Natural killer cell (primary cell): ENCODE data around the gene TBXA2R. TPM values are rescaled to one million over a fixed set of nuclear protein-coding genes. Genes with fewer than 3 reads are reported as not detected.

Experiments used
- ATAC-seq, 3 donors: fragments of 150-1000 bp in 2 of 3; fragments of 200-7000 bp in 1 of 3; cut with Tn5 transposase; 1 replicate in 1 of 3; 2 replicates in 2 of 3; pipeline ENCODE4 v1.10.0; 2021; ENCODE audit warnings: mild to moderate bottlenecking in 2 of 3, moderate library complexity in 2 of 3
- DNase-seq, 2 donors: peaks; one replicate each; pipeline versions ENCODE4 v3.0.0 to v3.0.0-alpha.2; 2013 to 2021; ENCODE audit warnings: mixed read lengths in 1 of 2
- H3K27ac ChIP-seq: one replicate; pipeline ENCODE4 v1.5.1; 2013; ENCODE audit warnings: mild to moderate bottlenecking, low read length
- H3K27me3 ChIP-seq: one replicate; pipeline ENCODE4 v1.6.1; 2013; ENCODE audit warnings: low read length; ENCODE audit not compliant: control insufficient read depth, insufficient read depth
- H3K36me3 ChIP-seq: one replicate; pipeline ENCODE4 v1.6.1; 2013; ENCODE audit warnings: low read length; ENCODE audit not compliant: control insufficient read depth, insufficient read depth
- H3K4me1 ChIP-seq: one replicate; pipeline ENCODE4 v1.6.1; 2013; ENCODE audit warnings: low read length; ENCODE audit not compliant: control insufficient read depth, insufficient read depth
- H3K4me3 ChIP-seq: one replicate; pipeline ENCODE4 v1.5.1; 2013; ENCODE audit warnings: low read length
- H3K9me3 ChIP-seq: one replicate; pipeline ENCODE4 v1.6.1; 2013; ENCODE audit warnings: low read length; ENCODE audit not compliant: control insufficient read depth, insufficient read depth
- H3K27ac Mint-ChIP-seq, 2 donors: one replicate each; pipeline ENCODE4 v1.8.0; 2022; ENCODE audit warnings: mild to moderate bottlenecking in 2 of 2, mixed read lengths in 2 of 2, moderate library complexity in 1 of 2
- H3K27me3 Mint-ChIP-seq, 2 donors: one replicate each; pipeline ENCODE4 v1.8.0; 2022; ENCODE audit warnings: low read depth in 2 of 2, mixed read lengths in 2 of 2
- H3K36me3 Mint-ChIP-seq: one replicate; pipeline ENCODE4 v1.8.0; 2022; ENCODE audit warnings: mixed read lengths
- H3K4me1 Mint-ChIP-seq, 2 donors: one replicate each; pipeline ENCODE4 v1.8.0; 2022; ENCODE audit warnings: mixed read lengths in 2 of 2
- H3K4me3 Mint-ChIP-seq: one replicate; pipeline ENCODE4 v1.8.0; 2022; ENCODE audit warnings: mild to moderate bottlenecking, moderate library complexity, mixed read lengths
- H3K9me3 Mint-ChIP-seq, 2 donors: one replicate each; pipeline ENCODE4 v1.8.0; 2022; ENCODE audit warnings: mixed read lengths in 2 of 2
- CTCF ChIP-seq: fragments of 200-600 bp; IDR thresholded peaks from one replicate; pipeline ENCODE4 v1.8.0; 2022; ENCODE audit warnings: antibody characterized with exemption
- WGBS: methylation state at CpG from one replicate; pipeline ENCODE4 v1.1.7; 2013; ENCODE audit warnings: missing lambda C conversion rate; ENCODE audit not compliant: insufficient coverage; 5-methylcytosine and 5-hydroxymethylcytosine counted together
- intact Hi-C: fragments of 100-400 bp; cut with micrococcal nuclease; formaldehyde crosslinking; loops from one replicate; pipeline ENCODE4 v1.14.2; 2022
- total RNA-seq, 4 donors: library from RNA; stranded (reverse); fragments of 120-200 nt in 1 of 4; gene quantifications; one replicate each; pipeline versions ENCODE4 v1.2.3 to v1.2.4, GENCODE V29; 2013 to 2022

Gene TBXA2R
- total RNA-seq, 3 donors from 2014 or later (not counting 1 experiment from before 2014, with no cell fraction given) = 1.4 to 2.1 (median 2.1) TPM

- no peaks in the 10 kb centered on the region for H3K27me3 Mint-ChIP-seq
- H3K27ac Mint-ChIP-seq = no peak overlapping the region
- H3K36me3 ChIP-seq = no peaks in the 10 kb centered on the region
- no peak for ATAC-seq
- no peaks in the 10 kb centered on the region for H3K9me3 ChIP-seq
- no peak overlapping the region for H3K27ac ChIP-seq
- WGBS = 93% methylated on average over 9 of the region's 9 CpGs
- no peak for DNase-seq
- intact Hi-C loops = no loop called here
- no peaks in the 10 kb centered on the region for H3K4me1 Mint-ChIP-seq
- H3K27me3 ChIP-seq = no peaks in the 10 kb centered on the region
- no peaks in the 10 kb centered on the region for H3K4me1 ChIP-seq
- H3K9me3 Mint-ChIP-seq = no peaks in the 10 kb centered on the region
- no peak overlapping the region for H3K4me3 Mint-ChIP-seq
- TF ChIP-seq CTCF = no peak
- H3K4me3 ChIP-seq = no peak overlapping the region
- H3K36me3 Mint-ChIP-seq = no peaks in the 10 kb centered on the region
These were observed 14.6 kb downstream of the TBXA2R start for GRCh38 chr19:3591876-3592613.

- ATAC-seq = no peak
- TF ChIP-seq CTCF = no peak
- no peaks in the 10 kb centered on the region for H3K9me3 Mint-ChIP-seq
These were observed 15.6 kb downstream of the TBXA2R start for GRCh38 chr19:3590991-3591659.

GRCh38 chr19:3589949-3590348, 16.7 kb downstream of the TBXA2R start:
- WGBS = 94% methylated on average over 22 of the region's 22 CpGs
- no peak for DNase-seq
- no peaks in the 10 kb centered on the region for H3K27me3 Mint-ChIP-seq
- intact Hi-C loops = no loop called here
- no peak for TF ChIP-seq CTCF
- H3K27ac Mint-ChIP-seq = no peak overlapping the region
- H3K4me1 Mint-ChIP-seq = no peaks in the 10 kb centered on the region
- no peak overlapping the region for H3K4me3 Mint-ChIP-seq
- Histone ChIP-seq H3K36me3 (no peaks in the 10 kb centered on the region), H3K4me3 (no peak overlapping the region), H3K27me3 (no peaks in the 10 kb centered on the region), H3K9me3 (no peaks in the 10 kb centered on the region), H3K27ac (no peak overlapping the region), H3K4me1 (peaks cover 12% of the 10 kb centered on the region)
- no peaks in the 10 kb centered on the region for H3K36me3 Mint-ChIP-seq
- H3K9me3 Mint-ChIP-seq = no peaks in the 10 kb centered on the region
- ATAC-seq = no peak

More at GRCh38 chr19:3590991-3591659, 15.6 kb downstream of the TBXA2R start:
- Histone ChIP-seq H3K27me3 (no peaks in the 10 kb centered on the region), H3K4me3 (no peak overlapping the region), H3K4me1 (peaks cover 3% of the 10 kb centered on the region), H3K27ac (no peak overlapping the region), H3K9me3 (no peaks in the 10 kb centered on the region), H3K36me3 (no peaks in the 10 kb centered on the region)
- no peaks in the 10 kb centered on the region for H3K27me3 Mint-ChIP-seq
- H3K36me3 Mint-ChIP-seq = no peaks in the 10 kb centered on the region
- 93% methylated on average over 8 of the region's 8 CpGs for WGBS
- H3K4me3 Mint-ChIP-seq = no peak overlapping the region
- DNase-seq = no peak
- H3K4me1 Mint-ChIP-seq = no peaks in the 10 kb centered on the region
- H3K27ac Mint-ChIP-seq = no peak overlapping the region
- intact Hi-C loops = no loop called here
